Endodermal cell (in vitro differentiated cells): ENCODE data around the gene MYOM1. TPM values are rescaled to one million over a fixed set of nuclear protein-coding genes. Genes with fewer than 3 reads are reported as not detected.

Experiments
- DNase-seq: peaks from one replicate; pipeline ENCODE4 v3.0.0-alpha.2; 2017
- H3K27ac ChIP-seq: 2 replicates; pipeline ENCODE4 v1.5.1; 2013; ENCODE audit warnings: mild to moderate bottlenecking, low read depth, low read length, moderate library complexity
- H3K27me3 ChIP-seq: 2 replicates; pipeline ENCODE4 v1.6.1; 2013; ENCODE audit warnings: mild to moderate bottlenecking, low read length, moderate library complexity; ENCODE audit not compliant: insufficient read depth, control insufficient read depth, poor library complexity, severe bottlenecking
- H3K36me3 ChIP-seq: 2 replicates; pipeline ENCODE4 v1.7.0; 2013; ENCODE audit warnings: mild to moderate bottlenecking, low read length, moderate library complexity; ENCODE audit not compliant: control insufficient read depth, insufficient read depth
- H3K4me1 ChIP-seq: one replicate; pipeline ENCODE4 v1.7.0; 2013; ENCODE audit warnings: low read length; ENCODE audit not compliant: control insufficient read depth, insufficient read depth
- H3K4me3 ChIP-seq: 2 replicates; pipeline ENCODE4 v1.5.1; 2013; ENCODE audit warnings: mild to moderate bottlenecking, low read length, moderate library complexity
- H3K9ac ChIP-seq: 2 replicates; pipeline ENCODE4 v1.6.1; 2013; ENCODE audit warnings: mild to moderate bottlenecking, low read length, moderate library complexity; ENCODE audit not compliant: poor library complexity, severe bottlenecking; ENCODE audit errors: extremely low read depth
- H3K9me3 ChIP-seq: 2 replicates; pipeline ENCODE4 v1.6.1; 2013; ENCODE audit warnings: mild to moderate bottlenecking, low read length, moderate library complexity; ENCODE audit not compliant: control insufficient read depth
- H3K27ac Mint-ChIP-seq: 2 replicates; pipeline ENCODE4 v1.8.0; 2020; ENCODE audit warnings: mixed read lengths
- H3K27me3 Mint-ChIP-seq: 2 replicates; pipeline ENCODE4 v1.8.0; 2021; ENCODE audit warnings: mild to moderate bottlenecking, mixed read lengths; ENCODE audit not compliant: insufficient read depth
- H3K36me3 Mint-ChIP-seq: 2 replicates; pipeline ENCODE4 v1.8.0; 2020; ENCODE audit warnings: low read depth, mixed read lengths
- H3K4me1 Mint-ChIP-seq: 2 replicates; pipeline ENCODE4 v1.8.0; 2020; ENCODE audit warnings: mixed read lengths
- H3K4me3 Mint-ChIP-seq: 2 replicates; pipeline ENCODE4 v1.8.0; 2020; ENCODE audit warnings: mild to moderate bottlenecking, moderate library complexity, mixed read lengths
- H3K9me3 Mint-ChIP-seq: 2 replicates; pipeline ENCODE4 v1.8.0; 2020; ENCODE audit warnings: mild to moderate bottlenecking, mixed read lengths
- CTCF ChIP-seq: fragments of 200-600 bp; sonication (generic); conservative IDR thresholded peaks from 2 replicates; pipeline ENCODE4 v1.5.0; 2021; ENCODE audit warnings: antibody characterized with exemption, mild to moderate bottlenecking
- WGBS, 2 experiments: methylation state at CpG; one replicate each; pipeline versions ENCODE4 v1.1.5 to v1.1.7; 2013; ENCODE audit warnings: missing lambda C conversion rate in 2 of 2, mixed read lengths in 1 of 2; ENCODE audit not compliant: insufficient coverage in 1 of 2, insufficient read length in 1 of 2; 5-methylcytosine and 5-hydroxymethylcytosine counted together
- total RNA-seq, 2 donors: library from RNA; stranded (reverse); fragmentation: NEBNext Ultra II Directional in 1 of 2; extraction: Animal tissue kit (Norgen Biotek cat#: 25700) in 1 of 2; gene quantifications; 2 replicates in 1 of 2; 3 replicates in 1 of 2; pipeline ENCODE4 v1.2.1, GENCODE V29; 2021

The MYOM1 gene
- total RNA-seq, 2 donors from 2014 or later = 0.49 to 0.88 TPM

DNA sequence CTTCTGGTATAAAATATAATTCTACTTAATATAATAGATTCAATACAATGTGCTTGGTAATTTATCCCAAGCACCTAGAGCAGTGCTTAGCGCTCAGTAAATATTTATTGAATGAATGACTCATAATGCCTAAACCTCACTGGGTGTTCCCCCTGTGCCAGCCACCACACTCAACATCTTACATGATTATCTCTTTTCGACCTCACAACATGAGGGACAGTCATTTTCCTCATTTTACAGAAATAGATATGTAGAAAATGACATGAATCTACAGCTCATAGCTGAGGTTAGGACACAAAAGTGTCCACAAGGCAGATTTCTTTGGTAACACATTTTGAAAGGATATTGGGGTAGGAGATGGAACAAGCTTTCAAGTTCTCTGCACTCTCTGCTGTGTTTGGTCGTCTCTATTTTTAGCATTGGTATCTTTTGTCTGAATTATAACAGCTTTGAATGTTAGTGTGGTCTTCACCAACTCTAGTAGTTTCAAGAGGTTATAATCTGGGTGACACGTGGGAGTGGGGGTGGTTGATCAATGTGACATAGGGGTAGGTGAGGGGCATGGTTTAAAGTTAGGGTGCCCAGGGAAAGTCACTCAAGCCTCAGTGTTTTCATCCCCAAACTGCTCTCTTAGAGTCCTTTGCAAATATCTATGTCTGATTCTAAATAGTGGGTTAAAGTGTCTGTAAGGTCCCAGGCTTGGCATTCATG is 9.8 kb downstream of the MYOM1 start:
- Histone ChIP-seq H3K4me3 (no peak overlapping the region), H3K36me3 (no peaks in the 10 kb centered on the region), H3K27me3 (no peaks in the 10 kb centered on the region), H3K27ac (no peak overlapping the region), H3K9ac (no peak overlapping the region), H3K9me3 (no peaks in the 10 kb centered on the region), H3K4me1 (peaks cover 4% of the 10 kb centered on the region)
- Mint-ChIP-seq H3K36me3 (no peaks in the 10 kb centered on the region), H3K4me3 (no peak overlapping the region), H3K9me3 (peaks cover 1% of the 10 kb centered on the region), H3K27ac (no peak overlapping the region), H3K4me1 (peaks cover 17% of the 10 kb centered on the region), H3K27me3 (no peaks in the 10 kb centered on the region)
- no peak for DNase-seq
- 83% methylated on average over 4 of the region's 4 CpGs; no CpG with 5 or more reads in 1 of the 2 experiments for WGBS, 2 experiments
- TF ChIP-seq CTCF = no peak

DNA sequence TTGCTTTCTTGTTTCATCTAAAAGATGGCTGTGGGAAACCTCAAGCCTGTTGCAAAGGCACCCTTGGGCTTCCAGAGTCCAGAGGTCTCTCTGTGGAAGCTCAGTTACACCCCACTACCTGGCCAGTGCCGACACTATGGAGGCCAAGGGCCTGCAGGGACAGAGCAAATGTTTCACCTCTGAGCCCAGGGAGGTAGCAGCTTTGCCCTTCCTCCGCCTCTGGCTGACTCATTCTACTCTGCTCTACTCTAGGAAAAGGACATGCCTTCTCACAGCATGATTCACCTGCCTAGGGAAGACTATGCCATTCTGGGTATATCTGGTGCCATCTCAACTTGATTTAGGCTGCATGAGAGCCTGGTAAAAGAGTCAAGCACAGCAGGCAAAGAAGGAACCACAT is 12.2 kb downstream of the MYOM1 start:
- no peak overlapping the region for H3K27ac ChIP-seq

GRCh38 chr18:3205239-3205638 is 14.5 kb downstream of the MYOM1 start:
- peaks cover 11% of the 10 kb centered on the region for H3K9me3 Mint-ChIP-seq
- no peaks in the 10 kb centered on the region for H3K36me3 ChIP-seq
- no peak overlapping the region for H3K4me3 Mint-ChIP-seq
- H3K9me3 ChIP-seq = peaks cover 9% of the 10 kb centered on the region
- H3K4me3 ChIP-seq = no peak overlapping the region
- TF ChIP-seq CTCF = no peak
- H3K27me3 ChIP-seq = no peaks in the 10 kb centered on the region
- H3K9ac ChIP-seq = no peak overlapping the region
- H3K27me3 Mint-ChIP-seq = no peaks in the 10 kb centered on the region
- no peak overlapping the region for H3K27ac ChIP-seq
- no peaks in the 10 kb centered on the region for H3K4me1 ChIP-seq
- no peak overlapping the region for H3K27ac Mint-ChIP-seq
- DNase-seq = no peak
- no peaks in the 10 kb centered on the region for H3K36me3 Mint-ChIP-seq
- peaks cover 2% of the 10 kb centered on the region for H3K4me1 Mint-ChIP-seq

More for the DNA sequence above, 12.2 kb downstream of the MYOM1 start:
- H3K4me1 Mint-ChIP-seq = peaks cover 5% of the 10 kb centered on the region
- no peaks in the 10 kb centered on the region for H3K36me3 ChIP-seq
- H3K36me3 Mint-ChIP-seq = no peaks in the 10 kb centered on the region
- TF ChIP-seq CTCF = no peak
- H3K4me1 ChIP-seq = no peaks in the 10 kb centered on the region
- H3K9ac ChIP-seq = no peak overlapping the region
- no peak overlapping the region for H3K27ac Mint-ChIP-seq
- peaks cover 4% of the 10 kb centered on the region for H3K9me3 ChIP-seq
- no peaks in the 10 kb centered on the region for H3K27me3 Mint-ChIP-seq
- no peak for DNase-seq
- no peaks in the 10 kb centered on the region for H3K27me3 ChIP-seq
- peaks cover 11% of the 10 kb centered on the region for H3K9me3 Mint-ChIP-seq
- no peak overlapping the region for H3K4me3 Mint-ChIP-seq
- WGBS, 2 experiments = 86 to 94% methylated on average over 2 of the region's 2 CpGs
- no peak overlapping the region for H3K4me3 ChIP-seq
